Suprapubic skin (tissue), 4 donors: ENCODE data around the gene ABHD5. TPM values are rescaled to one million over a fixed set of nuclear protein-coding genes. Genes with fewer than 3 reads are reported as not detected.

Source experiments
- DNase-seq, 2 donors: peaks; one replicate each; pipeline ENCODE4 v3.0.0-alpha.2; 2019; ENCODE audit warnings: low spot score in 2 of 2
- H3K27ac ChIP-seq: fragments of 200-600 bp; sonication (generic); one replicate; pipeline ENCODE4 v1.5.1; 2019
- H3K27me3 ChIP-seq: fragments of 200-600 bp; sonication (generic); one replicate; pipeline ENCODE4 v1.5.1; 2019
- H3K36me3 ChIP-seq: fragments of 200-600 bp; sonication (generic); one replicate; pipeline ENCODE4 v1.5.1; 2019
- H3K4me1 ChIP-seq: fragments of 200-600 bp; sonication (generic); one replicate; pipeline ENCODE4 v1.5.1; 2019
- H3K4me3 ChIP-seq: fragments of 200-600 bp; sonication (generic); one replicate; pipeline ENCODE4 v1.5.1; 2019; ENCODE audit warnings: mild to moderate bottlenecking
- H3K9me3 ChIP-seq: fragments of 200-600 bp; sonication (generic); one replicate; pipeline ENCODE4 v1.5.1; 2019
- CTCF ChIP-seq, 2 donors: fragments of 200-600 bp in 1 of 2; fragments of 450-650 bp in 1 of 2; sonication (generic) in 1 of 2; IDR thresholded peaks; one replicate each; pipeline ENCODE4 v1.5.1; 2016 to 2019; ENCODE audit warnings: antibody characterized with exemption in 2 of 2, mild to moderate bottlenecking in 1 of 2, moderate library complexity in 1 of 2
- EP300 ChIP-seq: sonication (generic); formaldehyde crosslinking; IDR thresholded peaks from one replicate; pipeline ENCODE4 v1.6.1; 2017; ENCODE audit warnings: antibody characterized with exemption
- POLR2A ChIP-seq, 2 donors: fragments of 450-650 bp; IDR thresholded peaks; one replicate each; pipeline ENCODE4 v1.6.1; 2017; ENCODE audit warnings: antibody characterized with exemption in 2 of 2, mild to moderate bottlenecking in 2 of 2, moderate library complexity in 2 of 2
- POLR2AphosphoS5 ChIP-seq, 3 donors: sonication (generic); formaldehyde crosslinking; IDR thresholded peaks; one replicate each; pipeline ENCODE4 v1.6.1; 2017; ENCODE audit warnings: antibody characterized with exemption in 3 of 3
- WGBS: methylation state at CpG from one replicate; pipeline ENCODE4 v1.1.5; 2018; 5-methylcytosine and 5-hydroxymethylcytosine counted together
- total RNA-seq, 4 donors: library from RNA; depleted of rRNA; stranded (reverse); fragments of >200 nt; gene quantifications; one replicate each; pipeline ENCODE4 v1.1.0, GENCODE V29; 2016

ABHD5 gene
- total RNA-seq, 4 donors from 2014 or later: 62.7 to 130 (median 88.3) TPM

DNA sequence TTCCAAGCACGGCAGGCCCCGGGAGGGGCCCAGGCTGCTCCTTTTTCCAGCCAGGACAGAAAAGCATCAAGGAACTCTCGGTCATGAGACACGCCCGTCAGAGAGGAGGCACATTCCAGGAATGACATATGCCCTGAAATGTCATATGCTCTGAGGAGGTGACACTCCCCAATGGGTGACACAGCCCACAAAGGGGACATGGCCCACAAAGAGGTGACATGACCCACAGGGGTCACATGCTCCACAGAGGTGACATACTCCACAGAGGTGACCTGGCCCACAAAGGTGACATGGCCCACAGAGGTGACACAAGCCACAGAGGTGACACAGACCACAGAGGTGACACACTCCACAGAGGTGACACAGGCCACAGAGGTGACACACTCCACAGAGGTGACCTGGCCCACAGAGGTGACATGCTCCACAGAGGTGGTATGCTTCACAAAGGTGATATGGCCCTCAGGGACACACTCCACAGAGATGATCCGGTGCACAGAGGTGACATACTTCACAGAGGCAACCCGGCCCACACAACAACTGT lies 79.2 kb downstream of the ABHD5 start:
- DNase-seq: no peak
- H3K4me1 ChIP-seq: peaks cover 48% of the 10 kb centered on the region
- no peaks in the 10 kb centered on the region for H3K9me3 ChIP-seq
- H3K4me3 ChIP-seq: peak overlapping the region; percentile 31
- whole genome bisulfite sequencing: 0% methylated on average over 4 of the region's 7 CpGs
- H3K27me3 ChIP-seq: no peaks in the 10 kb centered on the region
- TF ChIP-seq POLR2AphosphoS5 (IDR thresholded peaks at IDR 0.05) (no peak), CTCF (IDR thresholded peaks at IDR 0.05) (no peak), POLR2A (IDR thresholded peaks at IDR 0.05) (no peak), EP300 (no peak)
- peak overlapping the region; percentile 88 for H3K27ac ChIP-seq
- H3K36me3 ChIP-seq: no peaks in the 10 kb centered on the region

GRCh38 chr3:43770426-43771103 lies 79.8 kb downstream of the ABHD5 start:
- DNase-seq: peak; percentile 84 to 88
- H3K27ac ChIP-seq: peak overlapping the region; percentile 88
- H3K27me3 ChIP-seq: no peaks in the 10 kb centered on the region
- WGBS: 14% methylated on average over 5 of the region's 11 CpGs
- TF ChIP-seq POLR2A (IDR thresholded peaks at IDR 0.05): no peak
- no peak for TF ChIP-seq CTCF (IDR thresholded peaks at IDR 0.05)
- no peak for TF ChIP-seq EP300
- TF ChIP-seq POLR2AphosphoS5 (IDR thresholded peaks at IDR 0.05): peak in 2 of 3 donors; percentile 7
- H3K4me1 ChIP-seq: peaks cover 48% of the 10 kb centered on the region
- H3K4me3 ChIP-seq: no peak overlapping the region
- no peaks in the 10 kb centered on the region for H3K9me3 ChIP-seq
- H3K36me3 ChIP-seq: no peaks in the 10 kb centered on the region

- Histone ChIP-seq H3K27ac (peak overlapping the region; percentile 88), H3K36me3 (no peaks in the 10 kb centered on the region), H3K9me3 (no peaks in the 10 kb centered on the region), H3K4me1 (peaks cover 48% of the 10 kb centered on the region), H3K4me3 (no peak overlapping the region), H3K27me3 (no peaks in the 10 kb centered on the region)
- DNase-seq: no peak
- TF ChIP-seq POLR2AphosphoS5 (IDR thresholded peaks at IDR 0.05) (no peak), CTCF (IDR thresholded peaks at IDR 0.05) (no peak), POLR2A (IDR thresholded peaks at IDR 0.05) (no peak), EP300 (no peak)
- 59% methylated on average over 5 of the region's 5 CpGs for WGBS
Observed at GRCh38 chr3:43771610-43772009, 80.9 kb downstream of the ABHD5 start.

DNA sequence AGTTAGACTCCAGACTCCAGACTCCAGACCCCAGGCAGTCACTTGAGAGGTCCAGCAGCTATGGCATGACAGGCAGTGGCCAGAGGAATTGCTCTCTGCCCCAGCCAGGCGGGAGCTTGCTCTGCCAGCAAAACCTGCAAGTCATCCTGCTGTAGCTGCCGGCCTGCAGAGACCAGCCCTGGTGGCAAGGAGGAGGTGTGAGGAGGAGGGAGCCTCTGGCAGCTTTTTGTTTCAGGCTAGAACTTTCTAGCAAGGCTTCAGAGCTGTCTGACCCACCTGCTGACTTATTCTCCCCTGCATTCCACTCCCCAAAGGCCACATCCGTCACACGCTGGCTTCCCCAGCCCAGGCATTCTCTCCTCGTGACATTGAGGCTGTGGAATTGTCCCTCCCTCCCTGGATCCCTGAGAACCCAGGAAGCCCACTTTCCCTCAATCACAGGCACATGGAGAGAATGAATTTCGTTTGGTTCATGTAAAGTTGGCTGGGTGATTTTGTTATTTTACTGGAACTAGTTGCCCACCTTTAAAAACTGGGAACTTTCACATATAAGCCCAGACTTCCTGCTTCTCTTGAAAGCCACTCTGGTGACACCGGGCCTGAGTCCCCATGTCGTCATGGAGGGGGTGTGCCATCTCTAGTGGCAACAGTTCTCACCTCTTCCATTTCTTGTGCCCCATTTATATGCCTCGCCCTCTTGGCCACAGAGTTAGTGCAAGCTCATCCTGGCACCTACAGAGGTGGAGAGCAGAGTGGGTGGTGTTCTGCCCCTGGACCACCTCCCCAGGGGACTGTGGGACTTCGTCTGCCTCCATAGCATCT lies 82.7 kb downstream of the ABHD5 start:
- no peak for TF ChIP-seq EP300
- no peak for TF ChIP-seq CTCF (IDR thresholded peaks at IDR 0.05)
- TF ChIP-seq POLR2AphosphoS5 (IDR thresholded peaks at IDR 0.05): no peak
- no peak for TF ChIP-seq POLR2A (IDR thresholded peaks at IDR 0.05)
- 58% methylated on average over 10 of the region's 10 CpGs for WGBS

DNA sequence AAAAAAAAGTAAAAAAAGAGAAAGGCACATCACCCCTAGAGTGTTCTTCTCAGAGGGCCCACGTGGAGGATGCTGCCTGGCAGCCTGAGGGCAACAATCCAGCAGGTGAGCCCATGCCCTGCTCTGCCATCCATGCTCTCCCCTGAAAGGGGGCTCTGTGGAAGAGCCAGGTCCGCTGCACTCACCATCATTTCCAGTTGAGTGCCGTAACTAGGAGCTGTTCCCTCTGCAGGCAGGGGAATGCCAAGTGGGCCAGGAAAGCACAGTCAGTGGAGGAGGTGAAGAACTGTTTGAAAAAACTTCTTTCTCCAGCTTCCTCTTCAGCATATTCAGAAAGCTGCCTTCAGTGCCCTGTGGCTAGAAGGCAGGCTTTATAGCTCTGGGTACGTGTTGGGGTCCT lies 84.1 kb downstream of the ABHD5 start:
- no peak for DNase-seq
- Histone ChIP-seq H3K9me3 (no peaks in the 10 kb centered on the region), H3K4me3 (no peak overlapping the region), H3K36me3 (no peaks in the 10 kb centered on the region), H3K4me1 (peaks cover 26% of the 10 kb centered on the region), H3K27ac (no peak overlapping the region), H3K27me3 (no peaks in the 10 kb centered on the region)
- WGBS: 91% methylated on average over 4 of the region's 4 CpGs
- TF ChIP-seq POLR2AphosphoS5 (IDR thresholded peaks at IDR 0.05) (no peak), EP300 (no peak), CTCF (IDR thresholded peaks at IDR 0.05) (no peak), POLR2A (IDR thresholded peaks at IDR 0.05) (no peak)

More for the DNA sequence above, 82.7 kb downstream of the ABHD5 start:
- Histone ChIP-seq H3K27me3 (no peaks in the 10 kb centered on the region), H3K9me3 (no peaks in the 10 kb centered on the region), H3K4me1 (peaks cover 39% of the 10 kb centered on the region), H3K4me3 (no peak overlapping the region), H3K27ac (no peak overlapping the region), H3K36me3 (no peaks in the 10 kb centered on the region)
- DNase-seq: no peak
